Measurements from ENCODE around the gene BTAF1. TPM values are rescaled to one million over a fixed set of nuclear protein-coding genes. Genes with fewer than 3 reads are reported as not detected.

The BTAF1 gene
- total and polyA plus RNA-seq, 2 experiments from 2014 or later: 30.4 to 55.7 TPM

- ATAC-seq (no peak), DNase-seq (ENCODE audit: low spot score) (no peak)
- Histone ChIP-seq H3K4me1 (ENCODE audit: insufficient read depth) (0 out of 2 replicates have a peak, but pooled peaks cover 5% of the 10 kb centered on the region), H3K27ac (ENCODE audit: low read depth) (no peak overlapping the region), H3K36me3 (ENCODE audit: insufficient read depth) (no peaks in the 10 kb centered on the region), H3K4me2 (no peak overlapping the region), H3K79me2 (replicated peaks; ENCODE audit: insufficient read depth) (no peaks in the 10 kb centered on the region), H2AFZ (no peak overlapping the region), H3K27me3 (ENCODE audit: insufficient read depth) (no peaks in the 10 kb centered on the region), H3K9me2 (ENCODE audit: insufficient read depth) (no peaks in the 10 kb centered on the region), H4K20me1 (replicated peaks; ENCODE audit: insufficient read depth) (no peaks in the 10 kb centered on the region; the same call in 1 of the 2 replicates), H3F3A (replicated peaks; ENCODE audit: low read depth) (0 out of 2 replicates have a peak, but pooled peaks cover 2% of the 10 kb centered on the region), H3K4me3 (no peak overlapping the region)
- H3K4me3 Mint-ChIP-seq: no peak overlapping the region
- no peaks in the 10 kb centered on the region for H3K9me3 Mint-ChIP-seq
- H3K4me1 Mint-ChIP-seq: peaks cover 9% of the 10 kb centered on the region
- no peaks in the 10 kb centered on the region for H3K36me3 Mint-ChIP-seq (ENCODE audit: low read depth)
- no peak overlapping the region for H3K27ac Mint-ChIP-seq
- TF ChIP-seq ZNF114 (CRISPR knock-in tag; IDR thresholded peaks at IDR 0.05): no peak
- TF ChIP-seq CREB1 (CRISPR knock-in tag; IDR thresholded peaks at IDR 0.05; ENCODE audit: low read depth): no peak
- no peak for TF ChIP-seq CTCF (conservative IDR thresholded peaks at IDR 0.05; ENCODE audit: low read depth in 2 of 2)
- no peak for TF ChIP-seq EZH2 (IDR thresholded peaks at IDR 0.05; ENCODE audit: low read depth, unreplicated experiment)
- TF ChIP-seq REST (IDR thresholded peaks at IDR 0.05; ENCODE audit: unreplicated experiment): no peak
- no peak for TF ChIP-seq ETS1 (IDR thresholded peaks at IDR 0.05)
- TF ChIP-seq ZNF462 (CRISPR knock-in tag; IDR thresholded peaks at IDR 0.05): no peak
- TF ChIP-seq EZH2phosphoT487 (IDR thresholded peaks at IDR 0.05; ENCODE audit: unreplicated experiment): no peak
- no peak for TF ChIP-seq NANOG (IDR thresholded peaks at IDR 0.05; ENCODE audit: borderline replicate concordance)
- no peak for TF ChIP-seq JUNB (IDR thresholded peaks at IDR 0.05; ENCODE audit: unreplicated experiment)
- no peak for TF ChIP-seq ZNF331 (CRISPR knock-in tag; IDR thresholded peaks at IDR 0.05; ENCODE audit: low read depth)
- no peak for TF ChIP-seq STAT1 (IDR thresholded peaks at IDR 0.05; ENCODE audit: unreplicated experiment)
- no peak for TF ChIP-seq POLR2AphosphoS5 (IDR thresholded peaks at IDR 0.05; ENCODE audit: low read depth)
- no peaks in the 10 kb centered on the region for H3K27me3 Mint-ChIP-seq (ENCODE audit: insufficient read depth, low read depth, poor library complexity)
Measured at GRCh38 chr10:92076722-92077121, 153.2 kb downstream of the BTAF1 start.

All from GM23338 (cell line).